Pons (tissue), 1 donor: Measurements from ENCODE around the gene CDK4.
"Not testable (repeated sequence)": the region's sequence is repeated elsewhere in the genome, so short reads cannot be mapped to it uniquely, and the experiment has no call there.

ENCODE experiments used
- DNase-seq: peaks from one replicate; pipeline ENCODE4 v3.0.0-alpha.2; 2016; ENCODE audit warnings: low spot score

The CDK4 gene

DNA sequence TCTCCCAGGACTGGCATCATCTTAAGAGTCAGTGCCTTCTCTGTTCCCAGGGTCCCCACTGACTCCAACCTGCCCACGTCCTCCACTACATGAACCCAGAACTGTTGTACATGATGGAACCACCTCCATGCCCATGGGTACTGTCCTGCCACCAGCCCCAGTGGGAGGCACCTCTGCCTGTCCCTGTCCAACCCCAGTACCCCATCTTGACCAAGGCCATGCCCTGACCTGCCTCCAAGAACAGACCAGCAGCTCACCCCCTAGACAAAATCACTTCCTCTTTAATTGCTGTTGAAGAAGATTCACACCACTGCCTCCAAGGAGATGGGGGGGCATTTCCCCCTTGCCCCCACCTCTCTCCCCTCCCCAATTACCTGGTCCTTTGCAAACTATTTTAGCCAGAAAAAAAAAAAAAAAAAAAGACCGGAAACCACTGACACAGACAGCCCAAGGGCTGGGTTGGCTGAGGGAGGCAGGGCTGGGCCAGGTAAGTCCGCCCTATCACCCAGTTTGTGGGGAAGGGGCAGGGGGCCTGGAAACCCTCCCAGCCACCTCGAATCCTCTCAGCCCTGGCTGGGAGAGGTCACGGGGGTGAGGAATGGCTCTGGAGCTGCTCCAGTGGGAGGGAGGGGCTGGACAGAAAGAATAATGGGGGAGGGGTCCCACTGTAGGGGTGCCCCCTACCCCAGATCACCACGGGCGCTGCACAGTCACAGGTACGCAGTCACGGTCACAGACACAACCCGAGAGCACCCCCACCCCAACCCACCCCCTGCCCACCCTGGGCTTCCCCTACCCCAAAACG, 27.0 kb downstream of the CDK4 start:
- DNase-seq: no peak

DNA sequence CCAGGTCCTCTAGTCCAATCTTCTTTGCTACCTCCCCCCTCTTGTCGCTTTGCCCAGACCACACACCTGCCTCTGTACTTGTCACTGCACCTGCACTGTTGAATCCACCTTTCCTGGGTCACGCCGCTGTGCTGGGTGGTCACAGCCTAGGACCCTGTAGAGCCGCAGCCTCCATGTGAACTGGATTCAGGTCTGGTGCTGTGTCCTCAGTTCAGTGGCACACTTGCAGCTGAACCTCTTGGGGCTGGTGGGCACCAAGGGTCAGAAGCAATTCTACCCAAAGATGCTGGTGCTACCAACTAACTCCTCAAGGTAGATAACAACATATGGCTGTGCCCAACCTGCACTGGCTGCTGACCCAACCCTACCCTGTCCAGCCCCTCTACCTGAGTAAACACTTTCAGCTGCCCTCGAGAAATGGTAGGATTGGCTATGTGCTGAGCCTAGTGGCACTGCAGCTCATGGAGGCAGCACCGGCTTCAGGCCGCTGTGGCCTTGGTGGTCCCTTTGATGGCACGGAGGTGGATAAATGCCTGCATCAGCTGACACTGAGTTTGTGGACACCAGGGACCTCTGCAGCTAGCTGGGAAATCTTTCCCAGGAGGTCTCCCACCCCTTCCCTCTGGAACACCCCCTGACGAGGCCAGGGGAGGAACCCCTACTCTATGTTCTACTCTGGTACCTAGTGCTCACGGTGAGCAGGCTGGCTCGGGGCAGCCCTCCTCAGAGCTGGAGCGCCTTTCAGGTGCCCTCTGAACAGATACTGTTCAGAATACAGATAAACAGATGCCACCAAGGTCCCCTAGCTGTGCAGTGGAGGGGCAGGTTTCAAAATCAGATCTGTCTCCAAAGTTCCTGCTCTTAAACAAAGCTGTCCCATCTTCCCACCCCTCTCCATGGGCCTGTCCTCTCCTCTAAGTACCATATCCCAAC, 27.8 kb downstream of the CDK4 start:
- no peak for DNase-seq

DNA sequence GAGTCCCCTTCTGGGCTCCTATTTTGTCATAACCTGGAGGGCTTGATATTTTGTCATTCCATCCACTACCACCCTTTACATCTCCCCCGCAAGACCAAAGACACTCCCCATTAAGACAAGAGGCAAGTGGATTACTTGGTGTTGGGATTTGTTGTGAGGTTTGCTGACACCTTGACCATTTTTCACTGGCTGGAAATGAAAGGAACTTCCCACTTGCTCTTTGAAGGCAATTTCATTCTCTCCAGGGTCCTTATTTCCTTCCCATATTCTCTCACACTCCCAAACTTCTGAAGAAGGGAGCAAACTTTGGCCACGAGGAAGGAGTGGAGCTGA, 28.5 kb downstream of the CDK4 start:
- no peak for DNase-seq

DNA sequence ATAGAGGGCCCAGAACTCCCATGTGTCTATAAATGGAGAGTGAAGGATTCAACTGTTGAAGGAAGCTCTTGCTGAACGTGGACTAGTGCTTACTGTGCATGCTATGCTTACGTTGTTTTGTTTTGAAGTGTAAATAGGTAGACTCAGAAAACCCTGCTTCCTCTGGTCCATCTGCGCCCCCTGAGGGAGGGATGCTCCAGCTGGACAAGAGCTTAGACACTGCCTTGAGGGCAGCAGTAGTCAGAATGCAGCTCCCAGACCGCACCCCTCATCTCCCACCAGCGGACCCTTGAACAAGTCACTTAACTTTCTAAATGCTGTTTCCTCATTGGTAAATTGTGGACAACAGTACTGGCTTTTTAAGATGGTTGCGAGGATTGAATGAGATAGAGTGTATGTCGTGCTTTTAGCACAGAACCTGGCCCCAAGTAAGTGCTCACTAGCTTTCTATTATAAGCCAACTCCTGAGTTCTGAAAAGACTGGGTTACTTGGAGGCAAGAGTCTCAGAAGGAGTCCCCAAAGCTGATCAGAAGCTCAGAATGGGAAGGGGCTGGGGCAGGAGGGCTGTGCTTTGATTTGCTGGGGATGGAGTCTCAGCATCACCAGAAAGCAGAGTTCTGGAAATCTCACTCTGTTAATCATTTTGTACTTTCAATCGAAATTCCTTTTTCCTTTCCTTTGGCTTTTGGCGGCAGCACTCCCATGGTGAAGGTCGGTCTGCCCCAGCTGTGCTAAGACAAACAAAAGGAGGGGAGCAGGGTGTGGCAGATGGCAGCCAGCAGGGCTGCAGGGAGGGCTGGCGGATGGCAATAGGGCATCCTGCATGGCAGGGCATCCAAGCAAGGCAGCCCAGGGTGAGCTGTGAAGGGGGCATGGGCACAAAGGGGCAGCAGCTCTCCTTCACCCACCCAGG, 29.1 kb downstream of the CDK4 start:
- DNase-seq: no peak

DNA sequence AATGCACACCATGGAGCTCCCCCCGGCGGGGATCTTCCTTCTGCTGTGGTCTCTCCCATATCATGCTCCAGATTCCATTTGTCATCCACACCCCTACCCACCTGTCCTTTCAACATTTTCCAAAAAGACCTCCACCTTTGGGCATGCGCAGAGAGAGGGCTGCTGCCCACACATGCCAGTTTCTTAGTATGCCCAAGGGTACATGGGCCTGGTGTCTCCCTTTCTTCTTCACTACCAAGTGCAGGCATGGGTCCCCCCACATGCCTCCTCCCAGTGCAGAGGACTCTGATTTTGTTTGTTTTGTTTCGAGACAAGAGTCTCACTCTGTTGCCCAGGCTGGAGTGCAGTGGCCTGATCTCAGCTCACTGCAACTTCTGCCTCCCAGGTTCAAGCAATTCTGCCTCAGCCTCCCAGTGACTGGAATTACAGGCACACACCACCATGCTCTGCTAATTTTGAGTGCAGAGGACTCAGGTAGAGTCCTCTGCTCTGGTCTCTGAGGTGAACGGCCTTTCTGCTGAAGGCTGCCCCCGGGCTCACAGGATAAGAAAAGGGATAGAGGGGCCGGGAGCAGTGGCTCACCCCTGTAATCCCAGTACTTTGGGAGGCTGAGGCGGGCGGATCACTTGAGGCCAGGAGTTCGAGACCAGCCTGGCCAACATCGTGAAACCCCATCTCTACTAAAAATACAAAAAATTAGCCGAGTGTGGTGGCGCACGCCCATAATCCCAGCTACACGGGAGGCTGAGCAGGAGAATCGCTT, 30.1 kb downstream of the CDK4 start:
- not testable (repeated sequence) for DNase-seq

DNA sequence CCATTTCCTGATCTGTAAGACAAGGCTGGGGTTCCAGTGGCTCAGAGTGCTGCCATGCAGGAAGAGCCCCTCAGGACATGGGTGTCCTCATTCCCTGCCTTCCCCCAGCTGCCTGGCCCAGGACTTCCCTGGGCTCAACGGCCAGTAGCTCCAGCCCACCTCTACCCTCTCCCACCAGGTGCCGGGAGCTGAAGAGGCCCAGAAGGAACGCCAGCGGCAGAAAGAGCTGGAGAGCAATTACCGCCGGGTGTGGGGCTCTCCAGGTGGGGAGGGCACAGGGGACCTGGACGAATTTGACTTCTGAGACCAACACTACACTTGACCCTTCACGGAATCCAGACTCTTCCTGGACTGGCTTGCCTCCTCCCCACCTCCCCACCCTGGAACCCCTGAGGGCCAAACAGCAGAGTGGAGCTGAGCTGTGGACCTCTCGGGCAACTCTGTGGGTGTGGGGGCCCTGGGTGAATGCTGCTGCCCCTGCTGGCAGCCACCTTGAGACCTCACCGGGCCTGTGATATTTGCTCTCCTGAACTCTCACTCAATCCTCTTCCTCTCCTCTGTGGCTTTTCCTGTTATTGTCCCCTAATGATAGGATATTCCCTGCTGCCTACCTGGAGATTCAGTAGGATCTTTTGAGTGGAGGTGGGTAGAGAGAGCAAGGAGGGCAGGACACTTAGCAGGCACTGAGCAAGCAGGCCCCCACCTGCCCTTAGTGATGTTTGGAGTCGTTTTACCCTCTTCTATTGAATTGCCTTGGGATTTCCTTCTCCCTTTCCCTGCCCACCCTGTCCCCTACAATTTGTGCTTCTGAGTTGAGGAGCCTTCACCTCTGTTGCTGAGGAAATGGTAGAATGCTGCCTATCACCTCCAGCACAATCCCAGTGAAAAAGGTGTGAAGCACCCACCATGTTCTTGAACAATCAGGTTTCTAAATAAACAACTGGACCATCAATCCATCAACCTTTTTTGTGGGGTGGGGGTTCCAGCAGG, 31.2 kb downstream of the CDK4 start:
- DNase-seq: no peak

DNA sequence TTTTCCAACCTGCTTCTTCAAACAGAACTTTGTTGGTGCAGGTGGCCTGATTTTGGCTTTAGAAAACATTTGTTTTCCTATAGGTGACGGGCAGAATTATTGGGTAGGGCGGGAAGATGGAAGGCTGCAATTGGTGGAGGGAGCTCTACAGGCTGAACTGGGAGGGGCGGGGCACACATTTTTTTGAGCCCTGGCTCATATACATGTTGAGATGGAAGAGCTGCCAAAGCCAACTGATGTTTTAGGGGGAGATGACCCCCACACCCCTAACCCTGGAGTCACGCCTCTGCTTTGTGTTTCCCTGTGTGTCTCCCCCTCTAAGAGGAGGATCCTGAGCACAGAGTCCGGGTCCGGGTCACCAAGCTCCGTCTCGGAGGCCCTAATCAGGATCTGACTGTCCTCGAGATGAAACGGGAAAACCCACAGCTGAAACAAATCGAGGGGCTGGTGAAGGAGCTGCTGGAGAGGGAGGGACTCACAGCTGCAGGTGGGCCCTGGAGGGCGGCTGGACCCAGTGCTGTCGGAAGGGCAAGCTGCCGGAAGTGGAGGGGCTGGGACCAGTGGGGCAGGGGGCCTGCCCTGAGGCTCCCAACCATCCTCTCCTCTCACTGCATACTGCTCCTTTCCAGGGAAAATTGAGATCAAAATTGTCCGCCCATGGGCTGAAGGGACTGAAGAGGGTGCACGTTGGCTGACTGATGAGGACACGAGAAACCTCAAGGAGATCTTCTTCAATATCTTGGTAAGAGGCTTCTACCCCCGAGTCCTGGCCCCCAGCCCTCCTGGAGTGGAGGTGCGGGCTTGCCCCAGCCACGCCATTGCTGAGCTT, 32.1 kb downstream of the CDK4 start:
- DNase-seq: no peak

DNA sequence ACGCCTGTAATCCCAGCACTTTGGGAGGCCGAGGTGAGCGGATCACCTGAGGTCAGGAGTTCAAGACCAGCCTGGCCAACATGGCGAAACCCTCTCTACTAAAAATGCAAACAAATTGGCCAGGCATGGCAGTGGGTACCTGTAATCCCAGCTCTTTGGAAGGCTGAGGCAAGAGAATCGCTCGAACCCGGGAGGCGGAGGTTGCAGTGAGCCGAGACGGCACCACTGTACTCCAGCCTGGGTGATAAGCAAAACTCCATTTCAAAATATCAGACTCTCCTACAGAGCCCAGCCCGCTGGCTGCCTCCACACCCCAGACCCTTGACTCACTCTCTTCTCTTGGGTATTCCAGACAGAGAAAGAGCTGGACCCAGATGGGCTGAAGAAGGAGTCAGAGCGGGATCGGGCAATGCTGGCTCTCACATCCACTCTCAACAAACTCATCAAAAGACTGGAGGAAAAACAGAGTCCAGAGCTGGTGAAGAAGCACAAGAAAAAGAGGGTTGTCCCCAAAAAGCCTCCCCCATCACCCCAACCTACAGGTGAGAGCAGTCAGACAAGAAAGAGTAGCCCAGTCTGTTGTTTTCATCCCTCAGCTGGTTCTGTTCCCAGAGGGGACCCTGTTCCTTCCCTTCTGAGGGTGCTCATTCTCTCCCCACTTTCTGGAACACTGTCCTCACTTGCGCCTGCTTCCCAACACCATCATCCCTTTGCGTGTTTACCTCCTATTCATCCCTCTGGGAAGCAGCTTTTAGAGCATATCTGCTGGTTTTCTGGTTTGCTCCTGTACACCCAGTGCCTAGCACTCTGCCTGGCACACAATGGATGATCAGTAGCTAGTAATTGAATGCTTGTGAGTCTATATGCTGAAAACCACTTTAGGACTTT, 33.2 kb downstream of the CDK4 start:
- DNase-seq: no peak

DNA sequence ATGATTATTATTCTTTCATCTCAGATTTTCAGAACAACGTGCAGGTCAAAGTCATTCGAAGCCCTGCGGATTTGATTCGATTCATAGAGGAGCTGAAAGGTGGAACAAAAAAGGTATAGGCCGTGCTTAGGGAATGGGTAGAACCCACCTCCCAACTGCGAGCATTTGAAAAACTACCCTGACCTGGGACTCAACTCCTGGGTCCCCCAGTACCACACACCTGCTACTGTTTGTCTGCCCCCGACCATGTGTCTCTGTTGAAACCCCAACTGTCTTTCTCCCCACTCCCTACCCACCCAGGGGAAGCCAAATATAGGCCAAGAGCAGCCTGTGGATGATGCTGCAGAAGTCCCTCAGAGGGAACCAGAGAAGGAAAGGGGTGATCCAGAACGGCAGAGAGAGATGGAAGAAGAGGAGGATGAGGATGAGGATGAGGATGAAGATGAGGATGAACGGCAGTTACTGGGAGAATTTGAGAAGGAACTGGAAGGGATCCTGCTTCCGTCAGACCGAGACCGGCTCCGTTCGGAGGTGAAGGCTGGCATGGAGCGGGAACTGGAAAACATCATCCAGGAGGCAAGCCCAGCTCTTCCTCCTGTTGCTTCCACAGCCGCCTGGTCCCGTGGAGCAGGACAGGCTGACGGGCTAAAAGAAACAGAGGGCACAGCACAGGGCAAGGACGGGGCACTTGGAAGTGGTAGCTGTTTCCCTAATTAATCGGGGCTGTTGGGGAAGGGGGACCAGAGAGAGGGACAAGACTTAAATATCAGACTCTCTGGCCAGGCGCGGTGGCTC, 34.1 kb downstream of the CDK4 start:
- no peak for DNase-seq

DNA sequence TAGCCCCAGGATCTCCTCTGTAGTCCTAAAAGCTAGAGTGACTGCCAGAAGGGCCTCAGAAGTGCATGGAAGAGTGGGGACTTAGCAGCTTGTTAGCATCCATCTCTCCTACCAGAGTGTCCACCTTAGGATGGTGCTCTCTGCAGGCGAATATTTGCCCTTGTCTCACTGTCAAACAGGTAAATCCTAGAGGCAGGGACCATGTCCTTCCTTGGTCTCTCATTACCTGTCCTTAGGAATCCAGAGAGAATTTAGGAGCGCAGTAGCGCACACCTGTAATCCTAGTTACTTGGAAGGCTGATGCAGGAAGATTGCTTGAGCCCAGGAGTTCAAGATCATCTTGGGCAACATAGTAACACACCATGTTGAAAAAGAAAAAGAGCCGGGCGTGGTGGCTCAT, 35.0 kb downstream of the CDK4 start:
- no peak for DNase-seq

DNA sequence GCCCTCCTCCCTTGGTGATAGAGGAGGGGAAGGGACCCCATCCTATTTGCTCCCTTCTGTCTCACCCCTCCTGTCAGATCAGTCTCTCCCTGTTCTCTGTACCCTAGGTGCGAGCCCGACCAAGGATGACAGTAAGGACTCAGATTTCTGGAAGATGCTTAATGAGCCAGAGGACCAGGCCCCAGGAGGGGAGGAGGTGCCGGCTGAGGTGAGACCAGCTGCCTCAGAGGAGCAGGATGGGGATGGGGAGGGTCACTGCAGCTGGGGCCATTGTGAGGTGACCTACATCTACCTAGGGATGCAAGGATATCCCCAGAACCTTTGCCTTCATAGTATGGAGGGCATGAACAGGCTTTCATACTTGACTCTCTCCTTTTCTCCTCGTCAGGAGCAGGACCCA, 35.8 kb downstream of the CDK4 start:
- DNase-seq: no peak

DNA sequence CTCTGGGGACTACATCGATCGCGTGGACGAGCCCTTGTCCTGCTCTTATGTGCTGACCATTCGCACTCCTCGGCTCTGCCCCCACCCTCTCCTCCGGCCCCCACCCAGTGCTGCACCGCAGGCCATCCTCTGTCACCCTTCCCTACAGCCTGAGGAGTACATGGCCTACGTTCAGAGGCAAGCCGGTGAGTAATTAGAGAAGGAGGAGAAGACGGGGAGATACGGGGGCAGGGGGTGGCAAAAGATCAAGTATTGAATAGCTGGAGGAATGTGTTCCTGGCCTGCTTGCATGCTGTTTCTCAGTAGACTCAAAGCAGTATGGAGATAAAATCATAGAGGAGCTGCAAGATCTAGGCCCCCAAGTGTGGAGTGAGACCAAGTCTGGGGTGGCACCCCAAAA, 36.3 kb downstream of the CDK4 start:
- no peak for DNase-seq

DNA sequence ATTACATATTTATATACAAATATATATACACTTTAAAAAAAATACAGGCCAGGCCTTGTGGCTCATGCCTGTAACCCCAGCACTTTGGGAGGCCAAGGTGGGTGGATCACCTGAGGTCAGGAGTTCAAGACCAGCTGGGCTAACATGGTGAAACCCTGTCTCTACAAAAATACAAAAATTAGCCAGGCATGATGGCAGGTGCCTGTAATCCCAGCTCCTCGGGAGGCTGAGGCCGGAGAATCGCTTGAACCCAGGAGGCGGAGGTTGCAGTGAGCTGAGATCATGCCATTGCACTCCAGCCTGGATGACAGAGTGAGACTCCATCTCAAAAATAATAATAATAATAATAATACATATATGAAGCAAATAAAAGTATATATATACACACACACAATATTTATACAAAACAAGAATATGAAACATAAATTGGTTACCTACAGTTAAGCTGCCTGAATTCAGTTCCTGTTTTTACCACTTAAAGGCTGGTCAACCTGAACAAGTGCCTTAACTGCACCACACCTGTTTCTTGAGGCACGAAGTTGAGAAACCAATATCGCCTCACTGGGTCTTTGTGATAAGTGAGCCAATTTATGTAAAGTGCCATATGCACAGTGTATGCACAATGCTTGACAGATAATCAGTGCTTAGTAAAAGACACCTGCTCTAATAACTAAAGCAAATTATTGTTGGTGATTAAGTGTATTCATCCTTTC, 36.9 kb downstream of the CDK4 start:
- DNase-seq: not testable (repeated sequence)

DNA sequence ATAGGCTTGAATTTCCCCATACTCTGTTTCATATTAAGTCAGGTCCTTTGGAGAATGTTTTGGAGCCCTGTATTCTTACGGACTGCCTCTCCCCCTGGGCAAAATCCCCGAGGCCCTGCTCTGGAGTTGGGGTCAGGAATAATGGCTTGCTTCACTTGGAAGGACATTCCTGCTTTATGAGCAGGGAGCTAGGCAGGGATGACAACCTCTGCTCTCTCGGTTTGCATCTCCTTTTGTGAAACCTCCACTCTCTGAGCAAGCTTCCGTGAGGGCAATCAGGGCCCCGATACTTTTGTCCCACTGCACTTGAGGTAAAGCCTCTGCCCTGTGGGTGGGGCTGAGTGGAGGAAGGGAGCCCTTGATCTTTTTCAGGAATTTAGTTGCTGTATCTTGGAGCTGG, 38.9 kb downstream of the CDK4 start:
- no peak for DNase-seq

DNA sequence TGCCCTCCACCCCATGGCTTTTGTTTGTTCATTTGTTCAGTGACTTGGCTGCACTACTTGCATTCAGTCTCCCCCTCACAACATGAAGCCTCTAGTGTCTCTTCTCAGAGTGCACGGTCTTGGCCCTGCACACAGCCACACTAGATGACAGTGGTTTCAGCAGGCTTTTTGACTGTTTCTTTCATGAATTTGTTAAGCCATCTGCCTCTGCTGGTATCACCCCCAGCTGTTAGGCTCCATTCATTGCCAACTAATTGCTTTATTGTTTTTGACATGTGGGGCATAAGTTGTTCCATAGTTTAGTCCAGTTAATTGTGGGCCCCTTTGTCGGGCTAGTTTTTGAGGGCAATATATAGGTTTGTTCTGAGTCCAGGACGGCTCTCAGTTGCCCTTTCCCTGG, 39.4 kb downstream of the CDK4 start:
- DNase-seq: peak; percentile 48

DNA sequence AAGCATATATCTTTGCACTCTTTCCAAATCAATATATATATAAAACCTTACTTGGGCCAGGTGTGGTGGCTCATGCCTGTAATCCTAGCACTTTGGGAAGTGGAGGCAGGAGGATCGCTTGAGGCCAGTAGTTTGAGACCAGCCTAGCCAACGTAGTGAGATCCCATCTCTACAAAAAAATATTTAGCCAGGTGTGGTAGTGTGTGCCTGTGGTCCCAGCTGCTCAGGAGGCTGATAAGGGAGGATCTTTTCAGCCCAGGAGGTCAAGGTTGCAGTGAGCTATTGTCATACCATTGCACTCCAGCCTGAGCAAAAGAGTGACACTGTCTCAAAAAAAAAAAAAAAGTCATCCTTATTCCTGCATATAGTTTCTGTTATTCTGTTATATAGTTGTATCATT, 43.8 kb downstream of the CDK4 start:
- no peak for DNase-seq

DNA sequence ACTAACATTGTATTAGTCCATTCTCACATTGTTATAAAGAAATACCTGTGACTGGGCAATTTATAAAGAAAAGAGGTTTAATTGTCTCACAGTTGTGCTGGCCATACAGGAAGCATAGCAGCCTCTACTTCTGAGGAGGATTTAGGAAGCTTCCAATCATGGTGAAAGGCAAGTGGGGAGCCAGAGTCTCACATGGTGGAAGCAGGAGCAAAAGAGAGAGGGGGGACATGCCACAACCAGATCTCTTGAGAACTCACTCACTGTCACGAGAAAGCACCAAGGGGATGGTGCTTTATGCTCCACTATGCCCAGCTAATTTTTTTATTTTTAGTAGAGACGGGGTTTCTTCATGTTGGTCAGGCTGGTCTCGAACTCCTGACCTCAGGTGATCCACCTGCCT, 44.9 kb downstream of the CDK4 start:
- DNase-seq: no peak
